ENCODE results near the gene SLC9A9.

Gene SLC9A9

DNA sequence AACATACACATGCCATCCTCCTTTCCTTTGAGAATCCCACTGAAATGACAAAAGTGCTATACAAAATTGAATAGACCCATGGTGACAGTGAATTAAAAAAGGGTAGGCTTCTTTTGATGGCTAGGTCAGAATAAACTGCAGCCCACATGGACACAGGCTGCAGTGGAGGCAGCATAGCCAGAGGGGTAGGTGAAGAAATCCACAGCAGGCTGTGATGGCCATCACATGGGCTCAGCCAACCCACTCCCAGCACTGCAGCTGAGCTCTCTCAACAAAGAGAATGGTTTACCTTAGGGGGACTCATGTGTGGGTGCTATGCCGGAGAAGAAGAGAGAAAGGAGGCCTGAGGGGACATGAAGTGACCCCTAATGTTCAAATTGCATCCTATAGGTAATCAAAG lies 397.6 kb downstream of the SLC9A9 start (continued):
- TF ChIP-seq, protein P1, sequence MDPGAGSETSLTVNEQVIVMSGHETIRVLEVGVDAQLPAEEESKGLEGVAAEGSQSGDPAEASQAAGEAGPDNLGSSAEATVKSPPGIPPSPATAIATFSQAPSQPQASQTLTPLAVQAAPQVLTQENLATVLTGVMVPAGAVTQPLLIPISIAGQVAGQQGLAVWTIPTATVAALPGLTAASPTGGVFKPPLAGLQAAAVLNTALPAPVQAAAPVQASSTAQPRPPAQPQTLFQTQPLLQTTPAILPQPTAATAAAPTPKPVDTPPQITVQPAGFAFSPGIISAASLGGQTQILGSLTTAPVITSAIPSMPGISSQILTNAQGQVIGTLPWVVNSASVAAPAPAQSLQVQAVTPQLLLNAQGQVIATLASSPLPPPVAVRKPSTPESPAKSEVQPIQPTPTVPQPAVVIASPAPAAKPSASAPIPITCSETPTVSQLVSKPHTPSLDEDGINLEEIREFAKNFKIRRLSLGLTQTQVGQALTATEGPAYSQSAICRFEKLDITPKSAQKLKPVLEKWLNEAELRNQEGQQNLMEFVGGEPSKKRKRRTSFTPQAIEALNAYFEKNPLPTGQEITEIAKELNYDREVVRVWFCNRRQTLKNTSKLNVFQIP (CRISPR knock-in tag; IDR thresholded peaks at IDR 0.05; ENCODE audit: borderline replicate concordance, low read depth): no peak
- TF ChIP-seq ZNF70 (CRISPR knock-in tag; IDR thresholded peaks at IDR 0.05): no peak
- no peak for TF ChIP-seq ISL1 (CRISPR knock-in tag; IDR thresholded peaks at IDR 0.05)

DNA sequence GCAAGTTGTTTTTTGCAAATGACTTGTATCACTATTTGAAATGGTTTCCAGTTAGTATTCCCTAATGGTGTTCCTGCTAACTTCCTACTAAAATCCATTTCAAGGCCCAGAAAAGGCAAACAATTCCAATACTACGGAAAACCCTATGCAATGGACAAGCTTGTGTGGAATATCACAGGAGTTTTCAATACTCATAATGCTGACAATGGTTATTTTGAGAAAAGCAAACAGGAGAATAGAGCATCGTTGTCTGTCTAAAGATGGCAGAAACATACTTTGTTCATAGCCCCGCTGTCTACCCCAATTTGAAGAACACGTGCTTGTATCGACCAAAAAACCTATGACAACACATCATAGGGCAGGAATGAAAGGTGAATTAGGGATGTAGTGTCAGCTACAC lies 400.8 kb downstream of the SLC9A9 start:
- ATAC-seq: no peak

DNA sequence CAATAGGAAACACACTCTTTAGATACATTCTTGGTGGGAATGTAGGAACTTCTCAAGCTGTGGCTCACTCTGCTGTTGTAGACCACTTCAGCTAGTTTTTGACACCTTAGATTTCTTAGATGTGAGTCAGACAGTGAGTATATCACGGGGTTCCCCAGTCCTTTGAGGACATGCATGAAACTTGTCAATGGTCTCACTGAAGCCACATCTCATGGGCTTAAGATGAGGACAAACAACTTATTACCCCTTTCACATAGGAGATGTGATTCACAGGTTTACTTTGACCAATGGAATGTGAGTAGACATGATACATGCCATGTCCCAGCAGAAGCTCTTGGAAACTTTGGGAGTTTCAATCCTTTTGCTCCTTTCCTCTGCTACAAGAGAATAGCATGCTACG lies 403.1 kb downstream of the SLC9A9 start:
- TF ChIP-seq, protein P2, sequence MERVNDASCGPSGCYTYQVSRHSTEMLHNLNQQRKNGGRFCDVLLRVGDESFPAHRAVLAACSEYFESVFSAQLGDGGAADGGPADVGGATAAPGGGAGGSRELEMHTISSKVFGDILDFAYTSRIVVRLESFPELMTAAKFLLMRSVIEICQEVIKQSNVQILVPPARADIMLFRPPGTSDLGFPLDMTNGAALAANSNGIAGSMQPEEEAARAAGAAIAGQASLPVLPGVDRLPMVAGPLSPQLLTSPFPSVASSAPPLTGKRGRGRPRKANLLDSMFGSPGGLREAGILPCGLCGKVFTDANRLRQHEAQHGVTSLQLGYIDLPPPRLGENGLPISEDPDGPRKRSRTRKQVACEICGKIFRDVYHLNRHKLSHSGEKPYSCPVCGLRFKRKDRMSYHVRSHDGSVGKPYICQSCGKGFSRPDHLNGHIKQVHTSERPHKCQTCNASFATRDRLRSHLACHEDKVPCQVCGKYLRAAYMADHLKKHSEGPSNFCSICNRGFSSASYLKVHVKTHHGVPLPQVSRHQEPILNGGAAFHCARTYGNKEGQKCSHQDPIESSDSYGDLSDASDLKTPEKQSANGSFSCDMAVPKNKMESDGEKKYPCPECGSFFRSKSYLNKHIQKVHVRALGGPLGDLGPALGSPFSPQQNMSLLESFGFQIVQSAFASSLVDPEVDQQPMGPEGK (CRISPR knock-in tag; IDR thresholded peaks at IDR 0.05; ENCODE audit: borderline replicate concordance): no peak
- TF ChIP-seq, protein P3, sequence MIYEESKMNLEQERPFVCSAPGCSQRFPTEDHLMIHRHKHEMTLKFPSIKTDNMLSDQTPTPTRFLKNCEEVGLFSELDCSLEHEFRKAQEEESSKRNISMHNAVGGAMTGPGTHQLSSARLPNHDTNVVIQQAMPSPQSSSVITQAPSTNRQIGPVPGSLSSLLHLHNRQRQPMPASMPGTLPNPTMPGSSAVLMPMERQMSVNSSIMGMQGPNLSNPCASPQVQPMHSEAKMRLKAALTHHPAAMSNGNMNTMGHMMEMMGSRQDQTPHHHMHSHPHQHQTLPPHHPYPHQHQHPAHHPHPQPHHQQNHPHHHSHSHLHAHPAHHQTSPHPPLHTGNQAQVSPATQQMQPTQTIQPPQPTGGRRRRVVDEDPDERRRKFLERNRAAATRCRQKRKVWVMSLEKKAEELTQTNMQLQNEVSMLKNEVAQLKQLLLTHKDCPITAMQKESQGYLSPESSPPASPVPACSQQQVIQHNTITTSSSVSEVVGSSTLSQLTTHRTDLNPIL (CRISPR knock-in tag; IDR thresholded peaks at IDR 0.05; ENCODE audit: low read depth): no peak
- TF ChIP-seq SNAI2 (CRISPR knock-in tag; IDR thresholded peaks at IDR 0.05) (no peak), ARNTL (CRISPR knock-in tag; IDR thresholded peaks at IDR 0.05; ENCODE audit: borderline replicate concordance, low read depth) (no peak), ISL1 (CRISPR knock-in tag; IDR thresholded peaks at IDR 0.05) (no peak), ZNF565 (CRISPR knock-in tag; conservative IDR thresholded peaks at IDR 0.05; ENCODE audit: low read depth) (no peak), ESRRG (CRISPR knock-in tag; IDR thresholded peaks at IDR 0.05) (no peak), ZFP3 (CRISPR knock-in tag; IDR thresholded peaks at IDR 0.05) (no peak), OSR1 (CRISPR knock-in tag; IDR thresholded peaks at IDR 0.05) (no peak), TOX (CRISPR knock-in tag; IDR thresholded peaks at IDR 0.05; ENCODE audit: borderline replicate concordance) (no peak), ZFP30 (CRISPR knock-in tag; IDR thresholded peaks at IDR 0.05) (no peak), ZNF70 (CRISPR knock-in tag; IDR thresholded peaks at IDR 0.05) (no peak), TCF4 (CRISPR knock-in tag; IDR thresholded peaks at IDR 0.05; ENCODE audit: borderline replicate concordance) (no peak), ZC3H10 (CRISPR knock-in tag; IDR thresholded peaks at IDR 0.05) (no peak), BACH2 (CRISPR knock-in tag; IDR thresholded peaks at IDR 0.05; ENCODE audit: borderline replicate concordance) (no peak)
- TF ChIP-seq, protein P4, sequence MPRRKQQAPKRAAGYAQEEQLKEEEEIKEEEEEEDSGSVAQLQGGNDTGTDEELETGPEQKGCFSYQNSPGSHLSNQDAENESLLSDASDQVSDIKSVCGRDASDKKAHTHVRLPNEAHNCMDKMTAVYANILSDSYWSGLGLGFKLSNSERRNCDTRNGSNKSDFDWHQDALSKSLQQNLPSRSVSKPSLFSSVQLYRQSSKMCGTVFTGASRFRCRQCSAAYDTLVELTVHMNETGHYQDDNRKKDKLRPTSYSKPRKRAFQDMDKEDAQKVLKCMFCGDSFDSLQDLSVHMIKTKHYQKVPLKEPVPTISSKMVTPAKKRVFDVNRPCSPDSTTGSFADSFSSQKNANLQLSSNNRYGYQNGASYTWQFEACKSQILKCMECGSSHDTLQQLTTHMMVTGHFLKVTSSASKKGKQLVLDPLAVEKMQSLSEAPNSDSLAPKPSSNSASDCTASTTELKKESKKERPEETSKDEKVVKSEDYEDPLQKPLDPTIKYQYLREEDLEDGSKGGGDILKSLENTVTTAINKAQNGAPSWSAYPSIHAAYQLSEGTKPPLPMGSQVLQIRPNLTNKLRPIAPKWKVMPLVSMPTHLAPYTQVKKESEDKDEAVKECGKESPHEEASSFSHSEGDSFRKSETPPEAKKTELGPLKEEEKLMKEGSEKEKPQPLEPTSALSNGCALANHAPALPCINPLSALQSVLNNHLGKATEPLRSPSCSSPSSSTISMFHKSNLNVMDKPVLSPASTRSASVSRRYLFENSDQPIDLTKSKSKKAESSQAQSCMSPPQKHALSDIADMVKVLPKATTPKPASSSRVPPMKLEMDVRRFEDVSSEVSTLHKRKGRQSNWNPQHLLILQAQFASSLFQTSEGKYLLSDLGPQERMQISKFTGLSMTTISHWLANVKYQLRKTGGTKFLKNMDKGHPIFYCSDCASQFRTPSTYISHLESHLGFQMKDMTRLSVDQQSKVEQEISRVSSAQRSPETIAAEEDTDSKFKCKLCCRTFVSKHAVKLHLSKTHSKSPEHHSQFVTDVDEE (CRISPR knock-in tag; IDR thresholded peaks at IDR 0.05): no peak
- TF ChIP-seq, protein P1 (CRISPR knock-in tag; IDR thresholded peaks at IDR 0.05; ENCODE audit: borderline replicate concordance, low read depth): no peak
- no peak for ATAC-seq

More for the DNA sequence above, 400.8 kb downstream of the SLC9A9 start:
- TF ChIP-seq ZFP3 (CRISPR knock-in tag; IDR thresholded peaks at IDR 0.05) (no peak), TCF4 (CRISPR knock-in tag; IDR thresholded peaks at IDR 0.05; ENCODE audit: borderline replicate concordance) (no peak), TOX (CRISPR knock-in tag; IDR thresholded peaks at IDR 0.05; ENCODE audit: borderline replicate concordance) (no peak), ESRRG (CRISPR knock-in tag; IDR thresholded peaks at IDR 0.05) (no peak), BACH2 (CRISPR knock-in tag; IDR thresholded peaks at IDR 0.05; ENCODE audit: borderline replicate concordance) (no peak), CSDC2 (CRISPR knock-in tag; IDR thresholded peaks at IDR 0.05) (no peak), ZFP30 (CRISPR knock-in tag; IDR thresholded peaks at IDR 0.05) (no peak), ZC3H10 (CRISPR knock-in tag; IDR thresholded peaks at IDR 0.05) (no peak), PPARA (CRISPR knock-in tag; IDR thresholded peaks at IDR 0.05; ENCODE audit: borderline replicate concordance) (no peak), OSR1 (CRISPR knock-in tag; IDR thresholded peaks at IDR 0.05) (no peak)
